ES-I3 (cell line): ENCODE results near the gene CSF1R.
"Not testable (repeated sequence)": the region's sequence is repeated elsewhere in the genome, so short reads cannot be mapped to it uniquely, and the experiment has no call there.

Source experiments
- H3K36me3 ChIP-seq: 2 replicates; pipeline ENCODE4 v1.6.1; 2013; ENCODE audit warnings: mild to moderate bottlenecking, low read length, control low read depth, moderate library complexity; ENCODE audit not compliant: insufficient read depth
- H3K4me1 ChIP-seq: 2 replicates; pipeline ENCODE4 v1.6.1; 2013; ENCODE audit warnings: mild to moderate bottlenecking, control low read depth, low read length; ENCODE audit not compliant: insufficient read depth
- H3K9ac ChIP-seq: 2 replicates; pipeline ENCODE4 v1.6.1; 2013; ENCODE audit warnings: low read depth, mild to moderate bottlenecking, low read length, moderate library complexity
- H3K9me3 ChIP-seq: 2 replicates; pipeline ENCODE4 v1.6.1; 2013; ENCODE audit warnings: mild to moderate bottlenecking, low read length, moderate library complexity; ENCODE audit not compliant: control insufficient read depth, insufficient read depth

CSF1R gene

DNA sequence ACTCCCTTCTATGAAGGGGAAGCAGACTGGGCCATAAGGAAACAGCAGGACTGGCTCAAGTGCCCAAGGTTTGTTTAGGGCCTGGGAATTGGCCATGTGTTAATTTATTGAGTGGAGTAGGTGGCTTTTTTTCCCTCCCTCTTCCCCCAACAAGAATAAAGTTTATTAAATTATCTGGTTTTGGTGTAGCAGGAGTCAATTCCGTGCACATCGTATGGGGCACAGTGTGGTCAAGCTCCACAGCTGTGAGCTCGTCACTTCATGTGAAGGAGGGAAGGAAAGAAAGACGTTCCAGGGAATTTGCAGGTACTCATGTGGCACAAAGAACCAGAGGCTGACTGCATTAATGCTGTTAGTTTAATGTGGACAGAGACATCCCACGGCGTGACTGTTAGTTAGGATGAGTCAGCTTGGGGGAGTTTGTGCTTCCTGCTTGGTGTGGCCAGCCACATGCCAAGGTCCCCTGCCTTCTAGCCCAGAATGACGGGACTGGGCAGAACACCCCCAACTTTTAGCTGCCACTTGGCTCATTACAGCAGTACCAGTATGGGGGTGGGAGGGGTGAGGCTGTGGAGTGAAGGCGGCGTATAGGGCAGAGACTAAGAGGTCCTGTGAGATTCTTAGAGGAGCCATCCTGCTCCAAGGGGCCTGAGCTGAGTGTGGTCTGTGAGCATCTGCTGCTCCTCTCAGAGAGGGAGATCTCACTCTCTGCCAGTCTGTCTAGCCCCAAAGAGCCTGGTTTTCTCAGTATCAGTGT is 33.2 kb downstream of the CSF1R start:
- Histone ChIP-seq H3K4me1 (peaks cover 7% of the 10 kb centered on the region), H3K9me3 (no peaks in the 10 kb centered on the region), H3K36me3 (peaks cover 16% of the 10 kb centered on the region), H3K9ac (no peak overlapping the region)

- H3K9me3 ChIP-seq, result no peaks in the 10 kb centered on the region
- no peaks in the 10 kb centered on the region; the same call in 1 of the 2 replicates for H3K4me1 ChIP-seq
- H3K9ac ChIP-seq, result no peak overlapping the region
- H3K36me3 ChIP-seq, result peaks cover 20% of the 10 kb centered on the region
Observed at GRCh38 chr5:150052226-150052955, 34.0 kb downstream of the CSF1R start.

- H3K36me3 ChIP-seq, result peaks cover 20% of the 10 kb centered on the region
- no peak overlapping the region for H3K9ac ChIP-seq
- no peaks in the 10 kb centered on the region for H3K9me3 ChIP-seq
- no peaks in the 10 kb centered on the region; the same call in 1 of the 2 replicates for H3K4me1 ChIP-seq
Observed at GRCh38 chr5:150051657-150052195, 34.6 kb downstream of the CSF1R start.

DNA sequence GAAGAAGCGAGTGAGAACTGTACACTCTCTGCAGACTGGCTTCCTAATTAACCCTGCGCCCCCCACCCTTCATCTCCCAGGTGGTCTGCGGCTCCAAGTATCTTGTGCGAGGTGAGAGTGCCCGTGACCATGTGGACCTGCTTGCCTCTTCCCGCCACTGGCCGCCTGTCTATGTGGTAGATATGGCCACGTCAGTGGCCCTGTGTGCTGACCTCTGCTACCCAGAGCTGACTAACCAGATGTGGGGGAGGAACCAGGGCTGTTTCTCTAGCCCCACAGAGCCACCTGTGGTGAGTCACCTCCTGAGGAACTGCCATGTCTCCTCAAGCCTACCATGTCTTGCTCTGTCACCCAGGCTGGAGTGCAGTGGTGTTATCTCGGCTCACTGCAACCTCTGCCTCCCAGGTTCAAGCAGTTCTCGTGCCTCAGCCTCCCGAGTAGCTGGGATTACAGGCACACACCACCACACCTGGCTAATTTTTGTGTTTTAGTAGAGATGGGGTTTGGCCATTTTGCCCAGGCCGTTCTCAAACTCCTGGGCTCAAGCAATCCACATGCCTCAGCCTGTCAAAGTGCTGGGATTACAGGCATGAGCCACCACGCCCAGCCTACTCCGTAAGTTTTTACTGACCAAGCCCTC is 36.1 kb downstream of the CSF1R start:
- not testable (repeated sequence) for H3K4me1 ChIP-seq, H3K9ac ChIP-seq, H3K9me3 ChIP-seq
- H3K36me3 ChIP-seq, result peaks cover 26% of the 10 kb centered on the region

- H3K4me1 ChIP-seq, result 0 out of 2 replicates have a peak, but pooled peaks cover 5% of the 10 kb centered on the region
- peaks cover 40% of the 10 kb centered on the region for H3K36me3 ChIP-seq
Observed at GRCh38 chr5:150046031-150046430, 40.3 kb downstream of the CSF1R start.

GRCh38 chr5:150045549-150045948 is 40.8 kb downstream of the CSF1R start:
- peaks cover 39% of the 10 kb centered on the region for H3K36me3 ChIP-seq
- no peaks in the 10 kb centered on the region for H3K9me3 ChIP-seq
- 0 out of 2 replicates have a peak, but pooled peaks cover 5% of the 10 kb centered on the region for H3K4me1 ChIP-seq
- H3K9ac ChIP-seq, result no peak overlapping the region

More at GRCh38 chr5:150046031-150046430, 40.3 kb downstream of the CSF1R start:
- H3K9me3 ChIP-seq, result no peaks in the 10 kb centered on the region
- no peak overlapping the region for H3K9ac ChIP-seq

GRCh38 chr5:150044712-150045111 is 41.6 kb downstream of the CSF1R start:
- no peak overlapping the region for H3K9ac ChIP-seq

GRCh38 chr5:150044329-150044681 is 42.0 kb downstream of the CSF1R start:
- H3K4me1 ChIP-seq, result 0 out of 2 replicates have a peak, but pooled peaks cover 5% of the 10 kb centered on the region
- no peak overlapping the region for H3K9ac ChIP-seq
- H3K36me3 ChIP-seq, result peaks cover 33% of the 10 kb centered on the region
- no peaks in the 10 kb centered on the region for H3K9me3 ChIP-seq

More at GRCh38 chr5:150044712-150045111, 41.6 kb downstream of the CSF1R start:
- H3K9me3 ChIP-seq, result no peaks in the 10 kb centered on the region
- H3K36me3 ChIP-seq, result peaks cover 33% of the 10 kb centered on the region
- H3K4me1 ChIP-seq, result 0 out of 2 replicates have a peak, but pooled peaks cover 5% of the 10 kb centered on the region

DNA sequence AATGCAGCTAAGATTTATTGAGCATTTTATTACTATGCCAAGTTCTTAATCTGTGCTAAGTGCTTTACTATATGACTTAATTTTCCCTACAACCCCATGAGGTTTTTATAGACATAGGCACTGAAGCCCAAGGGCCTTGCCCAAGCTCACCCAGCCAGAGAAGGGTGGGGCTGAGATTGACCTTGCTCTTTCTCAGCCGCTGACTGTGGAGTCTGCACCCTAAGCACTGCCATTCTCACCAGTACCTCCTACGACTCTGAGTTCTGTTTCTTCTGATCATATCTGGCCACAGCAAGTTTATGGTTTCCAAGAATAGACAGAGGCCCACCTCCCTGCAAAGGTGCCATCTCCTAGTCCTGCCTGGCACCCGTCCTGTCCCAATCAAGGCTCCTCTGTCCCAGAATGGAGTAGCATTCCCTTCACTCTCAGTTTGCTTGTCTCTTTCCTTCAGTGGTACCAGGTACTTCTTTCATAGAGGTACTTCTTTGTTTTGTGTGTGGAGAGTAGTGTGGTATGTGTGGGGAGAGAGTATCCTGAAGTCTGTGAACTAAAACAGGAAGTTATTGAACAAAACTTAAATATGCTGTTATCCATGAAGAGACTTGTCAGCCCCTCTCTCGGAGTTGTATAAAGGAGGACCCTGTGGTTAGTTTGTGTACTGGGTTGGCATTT is 42.6 kb downstream of the CSF1R start:
- H3K36me3 ChIP-seq, result peaks cover 33% of the 10 kb centered on the region
- H3K9me3 ChIP-seq, result no peaks in the 10 kb centered on the region
- H3K9ac ChIP-seq, result no peak overlapping the region
- H3K4me1 ChIP-seq, result 0 out of 2 replicates have a peak, but pooled peaks cover 5% of the 10 kb centered on the region

DNA sequence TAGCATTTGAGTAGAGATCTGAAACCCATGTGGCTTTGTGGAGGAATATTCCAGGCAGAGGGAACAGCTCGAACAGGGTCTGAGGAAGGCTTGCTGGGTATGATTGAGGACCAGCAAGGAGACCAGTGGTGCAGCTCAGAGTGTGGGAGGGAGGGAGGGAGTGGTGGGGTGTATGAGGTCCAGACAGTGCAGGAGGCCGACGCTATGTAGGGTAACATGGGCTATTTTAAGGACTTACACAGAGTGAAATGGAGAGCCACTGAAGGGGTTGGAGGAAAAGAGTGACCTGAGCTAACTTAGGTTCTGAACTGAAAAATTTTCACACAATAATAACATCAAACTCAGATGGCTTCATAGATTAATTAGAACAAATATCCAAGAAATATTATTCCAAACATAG is 43.9 kb downstream of the CSF1R start:
- Histone ChIP-seq H3K9me3 (no peaks in the 10 kb centered on the region), H3K36me3 (peaks cover 33% of the 10 kb centered on the region)

GRCh38 chr5:150038547-150038946 is 47.8 kb downstream of the CSF1R start:
- H3K9ac ChIP-seq, result no peak overlapping the region
- no peaks in the 10 kb centered on the region for H3K4me1 ChIP-seq
- H3K36me3 ChIP-seq, result peaks cover 35% of the 10 kb centered on the region
- H3K9me3 ChIP-seq, result no peaks in the 10 kb centered on the region

More for the DNA sequence above, 43.9 kb downstream of the CSF1R start:
- Histone ChIP-seq H3K4me1 (0 out of 2 replicates have a peak, but pooled peaks cover 5% of the 10 kb centered on the region), H3K9ac (no peak overlapping the region)

DNA sequence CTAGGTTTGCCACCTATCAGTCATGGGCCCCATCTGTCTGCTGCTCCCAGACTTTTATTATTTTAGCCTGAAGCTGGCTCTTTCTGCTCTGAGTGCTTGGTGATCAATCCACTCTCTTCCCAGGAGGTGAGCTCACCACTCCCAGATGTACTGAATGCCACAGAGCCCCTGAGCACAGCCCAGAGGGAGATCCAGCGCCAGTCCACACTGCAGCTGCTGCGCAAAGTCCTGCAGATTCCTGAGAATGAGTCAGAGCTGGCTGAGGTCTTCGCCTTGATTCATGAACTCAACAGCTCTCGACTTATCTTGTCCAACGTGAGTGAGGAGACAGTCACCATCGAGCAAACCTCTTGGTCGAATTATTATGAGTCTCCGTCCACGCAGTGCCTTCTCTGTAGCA is 49.8 kb downstream of the CSF1R start:
- Histone ChIP-seq H3K4me1 (no peaks in the 10 kb centered on the region), H3K36me3 (peaks cover 42% of the 10 kb centered on the region), H3K9me3 (no peaks in the 10 kb centered on the region), H3K9ac (no peak overlapping the region)

- H3K36me3 ChIP-seq, result peaks cover 42% of the 10 kb centered on the region
- no peaks in the 10 kb centered on the region for H3K9me3 ChIP-seq
- H3K9ac ChIP-seq, result no peak overlapping the region
- H3K4me1 ChIP-seq, result no peaks in the 10 kb centered on the region
Observed at GRCh38 chr5:150035139-150035895, 51.0 kb downstream of the CSF1R start.
